Cardiac fibroblast (primary cell): ENCODE measurements around the gene POLR3A.
"Not testable (repeated sequence)": the region's sequence is repeated elsewhere in the genome, so short reads cannot be mapped to it uniquely, and the experiment has no call there.

Source experiments
- DNase-seq, 2 donors: peaks; one replicate each; pipeline versions ENCODE4 v3.0.0 to v3.0.0-alpha.2; 2010; ENCODE audit warnings: low read depth in 2 of 2
- H3K4me3 ChIP-seq, 2 donors: replicated peaks in 1 of 2; 1 replicate in 1 of 2; 2 replicates in 1 of 2; pipeline ENCODE4 v1.5.1; 2011; ENCODE audit warnings: low read depth in 2 of 2, low read length in 2 of 2, mild to moderate bottlenecking in 2 of 2, moderate library complexity in 1 of 2
- CTCF ChIP-seq: IDR thresholded peaks from one replicate; pipeline ENCODE4 v1.5.1; 2011; ENCODE audit warnings: low read depth, mild to moderate bottlenecking, low read length, inconsistent platforms

The POLR3A gene

GRCh38 chr10:78070726-78071125 is 41.4 kb upstream of the POLR3A start:
- TF ChIP-seq CTCF = no peak
- DNase-seq = no peak
- H3K4me3 ChIP-seq = no peak overlapping the region

GRCh38 chr10:78070064-78070463 is 40.7 kb upstream of the POLR3A start:
- not testable (repeated sequence) for DNase-seq, H3K4me3 ChIP-seq

GRCh38 chr10:78069151-78069550 is 39.8 kb upstream of the POLR3A start:
- DNase-seq = no peak
- H3K4me3 ChIP-seq = no peak overlapping the region
- no peak for TF ChIP-seq CTCF

- TF ChIP-seq CTCF = no peak
- no peak overlapping the region for H3K4me3 ChIP-seq
- no peak for DNase-seq
Observed at GRCh38 chr10:78066728-78067430, 37.6 kb upstream of the POLR3A start.

- TF ChIP-seq CTCF = no peak
- no peak overlapping the region for H3K4me3 ChIP-seq
- DNase-seq = no peak
Observed at GRCh38 chr10:78066012-78066411, 36.7 kb upstream of the POLR3A start.

GRCh38 chr10:78065611-78066010 is 36.3 kb upstream of the POLR3A start:
- H3K4me3 ChIP-seq = no peak overlapping the region
- no peak for TF ChIP-seq CTCF
- DNase-seq = no peak

GRCh38 chr10:78064919-78065318 is 35.6 kb upstream of the POLR3A start:
- not testable (repeated sequence) for DNase-seq, H3K4me3 ChIP-seq

- H3K4me3 ChIP-seq = no peak overlapping the region
- TF ChIP-seq CTCF = no peak
- DNase-seq = no peak
Observed at GRCh38 chr10:78063236-78063635, 33.9 kb upstream of the POLR3A start.
